Activated naive CD8-positive, alpha-beta T cell treated with anti-CD3 and anti-CD28 coated beads, Interleukin-2, amount 50 U/mL, for 16 hours (primary cell): ENCODE measurements around the gene C8B.

Experiments
- DNase-seq: peaks from one replicate; pipeline ENCODE4 v3.0.0-alpha.2; 2020; ENCODE audit warnings: low read depth, low spot score

The C8B gene

GRCh38 chr1:56898879-56899278 is 66.9 kb downstream of the C8B start:
- DNase-seq = no peak

- no peak for DNase-seq
Observed at GRCh38 chr1:56898005-56898373, 67.8 kb downstream of the C8B start.

GRCh38 chr1:56897150-56898004 is 68.4 kb downstream of the C8B start:
- no peak for DNase-seq

- DNase-seq = no peak
Observed at GRCh38 chr1:56894014-56894413, 71.8 kb downstream of the C8B start.

DNA sequence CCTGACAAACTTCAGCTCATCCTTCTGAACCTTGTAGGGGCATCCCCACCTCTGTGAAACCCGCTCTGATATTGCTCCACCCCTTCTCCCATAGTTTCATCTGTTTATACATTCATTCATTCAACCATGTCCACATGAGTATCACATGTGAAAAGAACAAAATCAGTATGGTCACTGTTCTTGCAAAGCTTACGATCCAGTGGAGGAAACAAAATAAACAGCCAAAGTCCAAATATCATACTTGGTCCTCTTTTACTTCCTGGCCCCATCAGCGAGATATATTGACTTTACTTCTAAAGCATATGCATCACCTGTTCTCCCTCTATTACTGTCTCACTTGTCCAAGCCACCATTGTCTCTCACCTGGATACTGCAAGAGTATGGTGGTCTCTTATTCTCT is 75.6 kb downstream of the C8B start:
- DNase-seq = no peak

DNA sequence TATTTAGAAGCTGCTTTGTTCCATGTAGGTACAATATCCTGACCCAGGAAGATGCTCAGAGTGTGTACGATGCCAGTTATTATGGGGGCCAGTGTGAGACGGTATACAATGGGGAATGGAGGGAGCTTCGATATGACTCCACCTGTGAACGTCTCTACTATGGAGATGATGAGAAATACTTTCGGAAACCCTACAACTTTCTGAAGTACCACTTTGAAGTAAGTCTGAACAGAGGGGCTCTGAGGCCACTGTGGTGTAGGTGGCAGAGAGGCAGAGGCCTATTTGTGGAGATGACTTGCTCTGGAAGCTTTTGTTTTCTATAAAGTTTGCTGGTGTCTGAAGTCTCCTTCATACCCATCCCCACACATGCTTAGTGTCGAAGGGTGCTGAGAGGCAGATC is 84.4 kb downstream of the C8B start:
- no peak for DNase-seq

GRCh38 chr1:56880774-56881173 is 85.0 kb downstream of the C8B start:
- no peak for DNase-seq
